CD4-positive, alpha-beta T cell treated with Interleukin-6 at 100 ng/mL for 8 hours (primary cell): ENCODE results near the gene SELPLG.
"Not testable (repeated sequence)": the region's sequence is repeated elsewhere in the genome, so short reads cannot be mapped to it uniquely, and the experiment has no call there.

ENCODE experiments used
- DNase-seq: peaks from one replicate; pipeline ENCODE4 v3.0.0-alpha.2; 2020; ENCODE audit warnings: mixed read lengths, low spot score

SELPLG gene, protein sequence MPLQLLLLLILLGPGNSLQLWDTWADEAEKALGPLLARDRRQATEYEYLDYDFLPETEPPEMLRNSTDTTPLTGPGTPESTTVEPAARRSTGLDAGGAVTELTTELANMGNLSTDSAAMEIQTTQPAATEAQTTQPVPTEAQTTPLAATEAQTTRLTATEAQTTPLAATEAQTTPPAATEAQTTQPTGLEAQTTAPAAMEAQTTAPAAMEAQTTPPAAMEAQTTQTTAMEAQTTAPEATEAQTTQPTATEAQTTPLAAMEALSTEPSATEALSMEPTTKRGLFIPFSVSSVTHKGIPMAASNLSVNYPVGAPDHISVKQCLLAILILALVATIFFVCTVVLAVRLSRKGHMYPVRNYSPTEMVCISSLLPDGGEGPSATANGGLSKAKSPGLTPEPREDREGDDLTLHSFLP

GRCh38 chr12:108633534-108634248 lies at the start of gene SELPLG:
TSS of gene SELPLG (minus strand) at chr12:108633894. CDS start at chr12:108624307, 9,587 bp downstream.
- DNase-seq: peak; percentile 93

- DNase-seq: no peak
Observed at GRCh38 chr12:108681317-108681716, 47.6 kb upstream of the SELPLG start.

- no peak for DNase-seq
Observed at GRCh38 chr12:108679106-108679681, 45.5 kb upstream of the SELPLG start.

DNA sequence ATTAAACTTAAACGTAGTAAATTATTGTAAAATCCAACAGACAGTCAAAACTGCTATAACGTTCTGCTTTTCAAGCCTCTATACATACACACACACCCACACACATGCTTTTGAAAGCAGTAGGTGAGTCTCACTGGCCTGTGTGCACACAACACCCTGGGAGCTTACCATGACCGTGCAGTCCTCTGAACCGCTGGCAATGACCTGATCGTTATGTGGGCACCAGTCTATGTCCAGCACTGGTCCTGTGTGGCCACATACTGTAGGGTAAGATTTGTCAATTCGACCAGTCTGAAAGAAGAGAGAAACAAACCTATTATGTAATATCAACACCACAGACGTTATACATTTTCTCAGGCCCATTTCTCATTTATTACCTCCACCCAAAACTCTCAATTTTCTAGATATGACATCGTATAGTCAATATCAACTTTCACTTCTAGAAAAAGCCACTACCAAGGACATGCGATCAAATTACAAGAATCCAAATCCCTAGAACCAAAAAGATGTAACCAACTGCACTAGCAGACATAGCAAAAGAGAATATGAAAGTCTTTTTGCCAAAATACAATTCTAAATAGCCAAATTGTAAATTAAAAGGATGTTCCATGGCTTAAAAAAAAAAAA lies 44.5 kb upstream of the SELPLG start:
- no peak for DNase-seq

- no peak for DNase-seq
Observed at GRCh38 chr12:108677381-108677780, 43.7 kb upstream of the SELPLG start.

GRCh38 chr12:108676707-108677106 lies 43.0 kb upstream of the SELPLG start:
- DNase-seq: no peak

- DNase-seq: no peak
Observed at GRCh38 chr12:108675792-108676191, 42.1 kb upstream of the SELPLG start.

DNA sequence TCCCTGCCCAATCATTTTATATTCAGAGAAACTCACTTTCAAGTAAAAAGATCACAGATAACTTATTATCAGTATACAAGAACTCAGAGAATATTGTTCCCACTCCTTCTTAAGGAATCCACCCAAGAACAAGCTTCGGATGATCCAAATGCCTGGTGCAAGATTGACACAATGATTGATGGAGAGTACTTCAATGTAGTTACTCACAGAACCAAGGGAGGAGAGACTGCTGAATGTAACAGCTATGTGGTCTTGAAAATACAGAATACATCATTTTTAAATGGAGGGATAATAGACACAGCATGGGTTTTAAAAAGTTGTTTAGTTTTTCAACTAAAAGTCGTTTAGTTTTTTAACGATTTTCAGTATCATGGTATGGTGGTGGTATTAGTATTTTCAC lies 38.4 kb upstream of the SELPLG start:
- no peak for DNase-seq

GRCh38 chr12:108671110-108671509 lies 37.4 kb upstream of the SELPLG start:
- no peak for DNase-seq

DNA sequence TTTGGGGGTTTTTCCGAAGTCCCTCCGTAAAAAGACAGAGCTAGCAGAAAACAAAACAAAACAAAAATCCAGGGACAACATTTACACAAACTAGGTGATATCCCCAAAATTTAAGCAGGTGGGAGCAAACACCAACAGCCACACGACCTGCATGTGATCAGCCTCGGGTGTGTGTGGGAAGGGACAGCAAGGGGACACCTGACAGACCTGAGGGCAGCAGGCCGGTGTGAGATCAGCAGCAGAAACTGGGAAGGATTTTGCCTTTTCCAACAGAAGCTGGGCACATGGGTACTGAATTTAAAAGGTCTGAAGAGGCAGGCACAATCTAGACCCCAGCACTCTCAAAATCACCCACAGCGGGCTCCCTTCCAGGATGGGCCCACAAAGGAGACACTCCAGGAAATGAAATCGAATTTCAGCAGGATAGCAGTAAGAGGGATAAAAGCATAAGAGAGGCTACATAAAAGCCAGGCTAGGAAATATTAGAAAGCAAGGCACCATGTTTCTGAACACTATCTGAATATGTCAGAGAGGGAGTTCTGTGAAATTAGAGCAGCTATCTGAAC lies 36.5 kb upstream of the SELPLG start:
- no peak for DNase-seq

DNA sequence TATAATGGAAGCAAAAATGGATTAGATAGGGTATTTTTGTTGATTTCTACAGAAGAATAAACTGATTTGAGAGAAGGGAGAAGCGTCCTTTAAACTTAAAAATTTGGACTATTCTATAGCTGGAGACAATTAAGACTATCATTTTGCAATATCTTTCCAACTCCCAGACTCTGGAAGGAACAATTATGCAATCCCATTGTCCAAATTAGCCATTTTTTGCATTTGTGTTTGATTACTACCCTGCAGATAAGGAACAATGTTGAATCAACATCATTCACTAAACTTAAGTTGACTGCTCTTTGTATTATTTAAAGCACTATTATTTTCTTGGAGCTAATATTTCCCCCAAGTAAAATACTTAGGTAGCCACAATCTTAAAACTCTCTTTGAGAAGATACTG lies 34.8 kb upstream of the SELPLG start:
- DNase-seq: no peak

DNA sequence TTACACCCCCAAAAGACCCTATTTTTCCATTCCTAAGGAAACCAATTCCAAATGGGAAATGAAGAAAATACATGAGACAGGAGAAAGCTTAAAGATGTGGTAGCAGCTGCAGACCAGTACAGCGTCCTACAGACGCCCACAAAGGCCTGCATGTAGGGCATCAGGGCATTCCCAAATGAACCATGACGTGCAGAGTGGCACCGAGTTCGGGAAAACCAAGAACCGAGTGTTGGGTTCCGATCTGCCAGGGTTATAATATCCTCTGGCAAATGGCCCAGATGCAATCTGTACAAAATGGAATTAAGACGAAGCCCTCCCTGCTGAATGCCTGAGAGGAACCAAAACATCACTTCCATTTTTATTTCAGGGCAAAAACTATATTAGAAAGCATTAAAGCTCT lies 34.4 kb upstream of the SELPLG start:
- no peak for DNase-seq

DNA sequence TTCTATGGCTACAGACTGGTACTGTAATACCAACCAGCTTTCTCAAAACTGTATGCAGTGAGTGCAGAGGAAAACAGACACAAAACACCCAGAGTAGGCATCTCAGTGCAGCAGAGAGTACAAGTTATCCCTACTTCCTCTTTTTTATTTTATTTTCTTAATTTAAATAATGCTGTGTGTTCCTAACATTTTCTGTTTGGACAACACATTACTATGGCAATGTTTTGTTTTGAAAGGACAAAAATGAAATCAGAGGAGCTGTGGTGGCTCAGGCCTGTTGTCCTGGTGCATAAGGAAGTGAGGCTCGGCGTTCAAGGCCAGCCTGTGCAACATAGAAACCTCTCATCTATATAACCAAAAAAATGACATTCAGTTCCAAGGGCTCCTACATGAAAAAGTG lies 33.7 kb upstream of the SELPLG start:
- no peak for DNase-seq

- no peak for DNase-seq
Observed at GRCh38 chr12:108666401-108666881, 32.7 kb upstream of the SELPLG start.

DNA sequence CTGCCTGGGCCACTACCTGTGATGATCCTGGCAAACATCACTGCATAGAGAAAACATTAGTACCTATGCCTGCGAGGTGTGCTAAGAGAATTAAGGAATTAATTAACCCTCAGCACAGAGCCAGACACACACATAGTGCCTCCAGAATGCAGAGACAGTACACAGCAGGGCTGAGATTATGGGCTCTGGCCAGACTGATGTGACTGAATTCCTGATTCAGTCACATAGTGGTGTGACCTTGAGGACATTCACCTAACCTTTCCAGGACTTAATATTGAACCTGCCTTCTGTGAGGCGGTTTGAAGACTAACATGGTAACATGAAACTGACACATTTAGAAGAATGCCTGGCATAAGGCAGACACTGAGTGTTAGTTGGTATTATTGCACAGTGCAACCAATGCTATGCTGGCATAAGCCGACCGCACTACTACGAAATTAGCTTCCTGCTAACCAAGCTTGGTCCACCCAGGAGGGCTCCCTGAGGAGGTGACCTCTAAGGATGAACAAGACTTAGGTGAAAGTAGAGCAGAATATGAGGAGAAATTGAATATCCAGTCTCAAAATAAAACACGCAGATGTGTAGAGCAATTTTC lies 32.0 kb upstream of the SELPLG start:
- DNase-seq: no peak

- peak; percentile 89 for DNase-seq
Observed at GRCh38 chr12:108664338-108665258, 30.9 kb upstream of the SELPLG start.

DNA sequence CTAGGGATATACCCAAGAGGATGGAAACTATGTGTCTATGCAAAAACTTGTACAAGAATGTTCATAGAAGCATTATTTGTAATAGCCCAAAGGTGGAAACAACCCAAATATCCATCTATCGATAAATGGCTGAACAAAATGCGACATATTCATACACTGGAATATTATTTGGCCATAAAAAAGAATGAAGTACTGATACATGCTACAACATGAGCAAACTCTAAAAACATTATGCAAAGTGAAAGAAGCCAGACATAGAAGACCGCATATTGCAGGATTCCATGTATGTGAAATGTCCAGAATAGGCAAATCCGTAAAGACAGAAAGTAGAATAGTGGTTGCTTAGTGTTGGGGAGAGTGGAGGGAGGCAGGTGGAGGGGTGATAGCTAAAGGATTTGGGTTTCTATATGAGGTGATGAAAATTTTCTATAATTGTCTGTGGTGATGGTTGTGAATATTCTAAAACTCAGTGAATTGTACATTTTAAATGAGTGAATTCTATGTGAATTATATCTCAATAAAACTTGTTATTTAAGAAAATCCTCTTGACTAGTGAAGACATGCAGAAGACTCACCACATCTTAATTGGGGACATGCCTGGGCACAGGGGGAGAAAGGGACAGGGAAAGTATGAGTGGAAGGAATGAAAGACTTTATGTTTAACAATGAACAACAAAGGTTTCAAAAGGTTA lies 29.8 kb upstream of the SELPLG start:
- no peak for DNase-seq

DNA sequence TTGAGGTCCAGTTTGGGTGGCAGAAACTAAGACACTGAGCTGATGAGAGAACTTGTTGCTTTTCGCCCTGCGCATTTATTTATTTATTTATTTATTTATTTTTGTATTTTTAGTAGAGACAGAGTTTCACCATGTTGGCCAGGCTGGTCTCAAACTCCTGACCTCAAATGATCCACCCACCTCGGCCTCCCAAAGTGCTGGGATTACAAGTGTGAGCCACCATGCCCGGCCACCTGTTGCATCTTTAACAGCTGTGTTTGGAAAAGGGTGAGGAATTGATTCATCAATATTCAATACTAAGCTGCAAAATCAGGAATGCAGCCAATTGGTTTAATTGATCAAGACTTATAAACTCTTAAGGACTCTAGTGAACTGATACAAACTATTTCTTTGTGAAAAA lies 24.4 kb upstream of the SELPLG start:
- DNase-seq: not testable (repeated sequence)

DNA sequence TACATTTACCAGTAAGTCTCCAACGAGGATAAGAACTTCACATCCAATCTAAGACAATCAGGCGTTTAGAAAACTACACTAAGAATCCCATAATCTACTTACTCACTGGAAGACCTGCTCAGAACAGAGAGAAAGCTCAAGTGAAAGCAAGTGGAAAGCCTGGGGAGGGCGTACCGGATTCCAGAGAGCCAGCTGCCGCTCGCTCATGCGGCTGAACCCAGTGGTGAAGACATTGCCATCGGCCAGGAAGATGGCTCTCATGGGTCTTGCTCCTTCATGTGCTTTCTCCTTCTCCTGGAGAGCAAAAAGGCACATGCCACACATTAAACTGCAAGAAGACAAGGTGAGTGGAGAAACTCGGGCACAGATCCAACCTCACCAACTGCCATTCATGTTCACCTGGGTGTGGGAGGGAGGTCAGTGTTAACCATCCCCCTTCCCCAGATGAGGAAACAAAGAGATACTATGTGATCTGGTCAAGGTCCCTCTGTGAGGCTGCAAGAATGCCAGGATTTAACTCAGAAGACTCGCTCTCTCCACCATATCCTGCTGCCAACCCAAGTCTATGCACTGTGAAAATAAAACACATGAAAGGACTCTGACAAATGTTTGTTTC lies 23.5 kb upstream of the SELPLG start:
- DNase-seq: no peak

GRCh38 chr12:108656247-108656646 lies 22.6 kb upstream of the SELPLG start:
- not testable (repeated sequence) for DNase-seq
